Upper lobe of left lung (tissue), 6 donors: ENCODE measurements around the gene TXNL4B. TPM values are rescaled to one million over a fixed set of nuclear protein-coding genes. Genes with fewer than 3 reads are reported as not detected.

Experiments
- ATAC-seq, 2 donors: fragments of 200-7000 bp; cut with Tn5 transposase; one replicate each; pipeline ENCODE4 v1.9.1; 2022; ENCODE audit warnings: mild to moderate bottlenecking in 2 of 2, moderate library complexity in 2 of 2; ENCODE audit not compliant: low FRiP score in 2 of 2
- DNase-seq, 2 donors: peaks; one replicate each; pipeline ENCODE4 v3.0.0-alpha.2; 2019 to 2020
- H3K27ac ChIP-seq, 4 donors: fragments of 200-600 bp; sonication (generic); one replicate each; pipeline ENCODE4 v1.5.1; 2016 to 2019
- H3K27me3 ChIP-seq, 4 donors: fragments of 200-600 bp; sonication (generic); one replicate each; pipeline ENCODE4 v1.5.1; 2017 to 2019
- H3K36me3 ChIP-seq, 4 donors: fragments of 200-600 bp; sonication (generic); one replicate each; pipeline ENCODE4 v1.5.1; 2016 to 2019
- H3K4me1 ChIP-seq, 4 donors: fragments of 200-600 bp; sonication (generic); one replicate each; pipeline ENCODE4 v1.5.1; 2018 to 2019
- H3K4me3 ChIP-seq, 4 donors: fragments of 200-600 bp; sonication (generic); one replicate each; pipeline ENCODE4 v1.5.1; 2017 to 2019; ENCODE audit warnings: mild to moderate bottlenecking in 2 of 4, moderate library complexity in 1 of 4
- H3K9me3 ChIP-seq, 4 donors: fragments of 200-600 bp; sonication (generic); one replicate each; pipeline ENCODE4 v1.5.1; 2018 to 2019
- CTCF ChIP-seq, 6 experiments: fragments of 450-650 bp in 4 of 6; fragments of 200-600 bp in 2 of 6; sonication (generic) in 2 of 6; IDR thresholded peaks; one replicate each; pipeline ENCODE4 v1.5.1; 2016 to 2019; ENCODE audit warnings: antibody characterized with exemption in 6 of 6
- EP300 ChIP-seq, 4 donors: sonication (generic); formaldehyde crosslinking; IDR thresholded peaks; one replicate each; pipeline ENCODE4 v1.5.1; 2017; ENCODE audit warnings: antibody characterized with exemption in 4 of 4, control low read depth in 2 of 4
- POLR2A ChIP-seq, 4 donors: fragments of 450-650 bp; IDR thresholded peaks; one replicate each; pipeline ENCODE4 v1.5.1; 2016 to 2017; ENCODE audit warnings: antibody characterized with exemption in 4 of 4, mild to moderate bottlenecking in 2 of 4
- POLR2AphosphoS5 ChIP-seq, 2 donors: sonication (generic); formaldehyde crosslinking; IDR thresholded peaks; one replicate each; pipeline ENCODE4 v1.5.1; 2017; ENCODE audit warnings: antibody characterized with exemption in 2 of 2
- WGBS, 2 donors: methylation state at CpG; one replicate each; pipeline ENCODE4 v1.1.5; 2017 to 2018; 5-methylcytosine and 5-hydroxymethylcytosine counted together
- total RNA-seq, 6 donors: library from RNA; depleted of rRNA in 4 of 6; stranded (reverse); fragments of >200 nt in 4 of 6; gene quantifications; one replicate each; pipeline versions ENCODE4 v1.1.0 to v1.2.1, GENCODE V29; 2016 to 2021
- donor health status: DM: no; HTN: no; CAD: no; lungs with moderate emphysema.
- donor health status: DM: no; HTN: yes; CAD: no; lungs with severe emphysema.

Gene TXNL4B
- 10 to 100 TPM in 2 of 6 donors, 1 to 10 TPM in 4; 5.7 to 13.4 (median 9.6) TPM for total RNA-seq

GRCh38 chr16:72093448-72094265 is at the start of gene TXNL4B, which contains the start of gene DHX38:
Gene TXNL4B (minus strand): TSS chr16:72093620. CDS start chr16:72090749, 2,871 bp downstream.
Gene DHX38 (plus strand): TSS chr16:72093847. CDS start chr16:72096158, 2,311 bp downstream.
- TF ChIP-seq CTCF (IDR thresholded peaks at IDR 0.05) (peak in 1 of 6 experiments; percentile 8), POLR2A (IDR thresholded peaks at IDR 0.05) (peak in 3 of 4 donors; percentile 65 to 86 (median 82)), EP300 (IDR thresholded peaks at IDR 0.05) (peak in 1 of 4 donors; percentile 48), POLR2AphosphoS5 (IDR thresholded peaks at IDR 0.05) (peak; percentile 91)
- Histone ChIP-seq H3K27ac (peak within 1 kb of the TSS; percentile 91 to 96 (median 94)), H3K4me1 (peaks cover 23 to 39% (median 30%) of the 10 kb centered on the region in 4 donors), H3K9me3 (no peaks in the 10 kb centered on the region), H3K36me3 (peaks cover 24 to 43% (median 39%) of the 10 kb centered on the region in 4 donors), H3K4me3 (peak within 1 kb of the TSS; percentile 70 to 94 (median 82)), H3K27me3 (no peaks in the 10 kb centered on the region)
- ATAC-seq = peak; percentile 99
- 0 to 1% methylated on average over 22 to 42 of the region's 43 CpGs for WGBS, 2 donors
- DNase-seq = peak; percentile 89 to 97

GRCh38 chr16:72142476-72142875 is 49.1 kb upstream of the TXNL4B start:
- TF ChIP-seq CTCF (IDR thresholded peaks at IDR 0.05) (no peak), POLR2A (IDR thresholded peaks at IDR 0.05) (no peak), EP300 (IDR thresholded peaks at IDR 0.05) (no peak), POLR2AphosphoS5 (IDR thresholded peaks at IDR 0.05) (no peak)
- WGBS, 2 donors = 72 to 84% methylated on average over 1 of the region's 1 CpG
- no peaks in the 10 kb centered on the region for H3K36me3 ChIP-seq
- no peaks in the 10 kb centered on the region for H3K27me3 ChIP-seq
- ATAC-seq (no peak), DNase-seq (no peak)
- no peaks in the 10 kb centered on the region for H3K4me1 ChIP-seq
- H3K4me3 ChIP-seq = no peak overlapping the region
- no peak overlapping the region for H3K27ac ChIP-seq
- peaks cover 0 to 3% (median 0%) of the 10 kb centered on the region in 4 donors for H3K9me3 ChIP-seq

GRCh38 chr16:72139908-72140307 is 46.5 kb upstream of the TXNL4B start:
- Histone ChIP-seq H3K27ac (no peak overlapping the region), H3K9me3 (no peaks in the 10 kb centered on the region), H3K27me3 (no peaks in the 10 kb centered on the region), H3K4me3 (no peak overlapping the region), H3K4me1 (no peaks in the 10 kb centered on the region), H3K36me3 (no peaks in the 10 kb centered on the region)
- no peak for TF ChIP-seq POLR2AphosphoS5 (IDR thresholded peaks at IDR 0.05)
- TF ChIP-seq POLR2A (IDR thresholded peaks at IDR 0.05) = no peak
- TF ChIP-seq EP300 (IDR thresholded peaks at IDR 0.05) = no peak
- no peak for TF ChIP-seq CTCF (IDR thresholded peaks at IDR 0.05)
- 93 to 95% methylated on average over 2 of the region's 2 CpGs for WGBS, 2 donors
- DNase-seq (no peak), ATAC-seq (no peak)

- WGBS, 2 donors = 91 to 95% methylated on average over 4 of the region's 4 CpGs
- Histone ChIP-seq H3K27ac (no peak overlapping the region), H3K27me3 (no peaks in the 10 kb centered on the region), H3K9me3 (no peaks in the 10 kb centered on the region), H3K4me1 (no peaks in the 10 kb centered on the region), H3K36me3 (no peaks in the 10 kb centered on the region), H3K4me3 (no peak overlapping the region)
- ATAC-seq (no peak), DNase-seq (no peak)
- TF ChIP-seq CTCF (IDR thresholded peaks at IDR 0.05) (no peak), EP300 (IDR thresholded peaks at IDR 0.05) (no peak), POLR2A (IDR thresholded peaks at IDR 0.05) (no peak), POLR2AphosphoS5 (IDR thresholded peaks at IDR 0.05) (no peak)
Observed at GRCh38 chr16:72138064-72138572, 44.7 kb upstream of the TXNL4B start.
